GM12878 (cell line): ENCODE measurements around the gene TPRKB. TPM values are rescaled to one million over a fixed set of nuclear protein-coding genes. Genes with fewer than 3 reads are reported as not detected.
"Not testable (repeated sequence)": the region's sequence is repeated elsewhere in the genome, so short reads cannot be mapped to it uniquely, and the experiment has no call there.

Experiments
- ATAC-seq: fragments of 200-7000 bp; cut with Tn5 transposase; 3 replicates; pipeline ENCODE4 v1.9.1; 2020; ENCODE audit warnings: mild to moderate bottlenecking, moderate library complexity
- BruUV-seq: library from RNA; stranded (reverse); fragments of 400-500 nt; replicated peaks from 2 replicates; lab custom pipeline; 2021; lab: Mats Ljungman, UMichigan
- CTCF ChIA-PET: fragments of 300-600 bp; sonication (Branson Sonifier 250); formaldehyde crosslinking; extraction: SDS; loops from one replicate; lab custom pipeline; 2021; ENCODE audit warnings: inconsistent platforms; lab: Yijun Ruan, JAX
- POLR2A ChIA-PET: fragments of 350-600 bp; formaldehyde crosslinking; extraction: SDS; loops from one replicate; lab custom pipeline; 2021; ENCODE audit warnings: inconsistent platforms; lab: Charles Lee
- RAD21 ChIA-PET: fragments of 300-600 bp; sonication (Branson Sonifier 250); formaldehyde crosslinking; loops from one replicate; lab custom pipeline; 2023; ENCODE audit warnings: antibody characterized with exemption; ENCODE audit not compliant: unreplicated experiment; lab: Charles Lee
- SMC1A ChIA-PET: fragments of 300-600 bp; sonication (Branson Sonifier 250); formaldehyde crosslinking; loops from one replicate; lab custom pipeline; 2023; ENCODE audit not compliant: unreplicated experiment, uncharacterized antibody; lab: Charles Lee
- DNase-seq: peaks from one replicate; pipeline ENCODE4 v3.0.0-alpha.2; 2011; ENCODE audit warnings: low read depth, low spot score
- FAIRE-seq: peaks from 3 replicates; lab custom pipeline; 2011; peaks lifted over from hg19 to GRCh38; lab: Jason Lieb, UNC
- H2AFZ ChIP-seq: 2 replicates; pipeline ENCODE4 v1.6.0; 2011; ENCODE audit warnings: low read depth, low read length, control low read depth; ENCODE audit not compliant: control insufficient read depth
- H3K27ac ChIP-seq: 2 replicates; pipeline ENCODE4 v1.5.1; 2011; ENCODE audit warnings: control low read depth; ENCODE audit not compliant: control insufficient read depth, insufficient read depth
- H3K27me3 ChIP-seq, 2 experiments: replicated peaks in 1 of 2; 2 replicates each; pipeline versions ENCODE4 v1.6.0 to v1.6.1; 2011; ENCODE audit warnings: low read length in 1 of 2; ENCODE audit not compliant: control insufficient read depth in 2 of 2, insufficient read depth in 2 of 2
- H3K36me3 ChIP-seq, 2 experiments: 2 replicates each; pipeline ENCODE4 v1.5.1; 2011; ENCODE audit warnings: low read length in 1 of 2; ENCODE audit not compliant: control insufficient read depth in 2 of 2, insufficient read depth in 2 of 2
- H3K4me1 ChIP-seq: 2 replicates; pipeline ENCODE4 v1.6.1; 2011; ENCODE audit warnings: mild to moderate bottlenecking, low read length, moderate library complexity, mixed read lengths; ENCODE audit not compliant: control insufficient read depth, insufficient read depth
- H3K4me2 ChIP-seq: 2 replicates; pipeline ENCODE4 v1.6.0; 2011; ENCODE audit warnings: control low read depth; ENCODE audit not compliant: control insufficient read depth, insufficient read depth
- H3K4me3 ChIP-seq: fragments of 200-600 bp; sonication (generic); 2 replicates; pipeline ENCODE4 v1.5.1; 2016
- H3K79me2 ChIP-seq: 2 replicates; pipeline ENCODE4 v1.6.0; 2011; ENCODE audit warnings: low read length; ENCODE audit not compliant: control insufficient read depth, insufficient read depth
- H3K9ac ChIP-seq: 2 replicates; pipeline ENCODE4 v1.8.0; 2011; ENCODE audit warnings: low read length, control low read depth, mixed read lengths; ENCODE audit not compliant: control insufficient read depth, insufficient read depth
- H3K9me3 ChIP-seq: replicated peaks from 3 replicates; pipeline ENCODE4 v1.5.1; 2011; ENCODE audit warnings: mild to moderate bottlenecking, low read length; ENCODE audit not compliant: control insufficient read depth, insufficient read depth
- H4K20me1 ChIP-seq: 2 replicates; pipeline ENCODE4 v1.6.0; 2011; ENCODE audit not compliant: control insufficient read depth, insufficient read depth
- BCL11A ChIP-seq: IDR thresholded peaks from 2 replicates; pipeline ENCODE4 v1.6.1; 2011; ENCODE audit warnings: low read depth, low read length
- CBX5 ChIP-seq: sonication (generic); IDR thresholded peaks from 2 replicates; pipeline ENCODE4 v1.6.1; 2016; ENCODE audit warnings: low read depth, moderate library complexity, mild to moderate bottlenecking, inconsistent platforms
- NFIC ChIP-seq: IDR thresholded peaks from 2 replicates; pipeline ENCODE4 v1.6.1; 2012; ENCODE audit warnings: low read depth, mild to moderate bottlenecking, inconsistent platforms, low read length, moderate library complexity
- NKRF ChIP-seq: fragments of 450-650 bp; conservative IDR thresholded peaks from 2 replicates; pipeline ENCODE4 v1.6.1; 2017; ENCODE audit warnings: mild to moderate bottlenecking, moderate library complexity
- PRDM15 ChIP-seq: fragments of 450-650 bp; formaldehyde crosslinking; IDR thresholded peaks from 2 replicates; pipeline ENCODE4 v1.4.0; 2020; ENCODE audit warnings: mild to moderate bottlenecking, moderate library complexity
- WRNIP1 ChIP-seq: IDR thresholded peaks from 2 replicates; pipeline ENCODE4 v1.6.1; 2011; ENCODE audit warnings: low read depth, low read length, improper control_type of control experiment, borderline replicate concordance
- WGBS: methylation state at CpG from one replicate; pipeline ENCODE4 v1.1.6; 2016; ENCODE audit warnings: low lambda C conversion rate; ENCODE audit not compliant: insufficient replicate concordance, insufficient coverage; ENCODE audit errors: missing lambda C conversion rate; 5-methylcytosine and 5-hydroxymethylcytosine counted together
- in situ Hi-C: fragments of 300-500 bp; cut with MboI; formaldehyde crosslinking; loops from 9 replicates; pipeline ENCODE4 v1.14.3; 2018; ENCODE audit warnings: mixed read lengths
- intact Hi-C: fragments of 100-400 bp; cut with micrococcal nuclease; formaldehyde crosslinking; loops from one replicate; pipeline ENCODE4 v1.14.2; 2022; ENCODE audit not compliant: unreplicated experiment
- polyA plus RNA-seq, 11 experiments: library from polyadenylated mRNA; depleted of rRNA in 4 of 11; unstranded in 6 of 11; stranded (reverse) in 5 of 11; fragments of >200 nt; fragmentation: Nextera tagmentation in 4 of 11; fragmentation: Illumina TruSeq in 1 of 11; extraction: Ambion mirVana in 4 of 11; extraction: Trizol in 1 of 11; gene quantifications; 1 replicate in 1 of 11; 2 replicates in 10 of 11; pipeline versions ENCODE4 v1.2.1 to v1.2.3, GENCODE V29; 2011 to 2016; ENCODE audit warnings: inconsistent platforms in 2 of 11, missing spikeins in 2 of 11, low read depth in 1 of 11
- total RNA-seq, 4 experiments: library from RNA; depleted of rRNA in 3 of 4; stranded (reverse); fragments of >200 nt in 3 of 4; fragmentation: Illumina TruSeq in 1 of 4; extraction: Trizol in 1 of 4; gene quantifications; 2 replicates each; pipeline versions ENCODE4 v1.2.1 to v1.2.3, GENCODE V29; 2013 to 2021

The TPRKB gene
- total and polyA plus RNA-seq, 10 of the 15 experiments (the other 5 are each of a cell fraction or from before 2014, with no cell fraction given) = 28.1 to 129 (median 67.2) TPM

- TF ChIP-seq NKRF = peak; percentile 97
- TF ChIP-seq WRNIP1 = 0 out of 2 replicates have a peak, but pooled peaks have one; percentile 67
- TF ChIP-seq BCL11A = no peak
- TF ChIP-seq PRDM15 (CRISPR knock-in tag) = no peak
- TF ChIP-seq CBX5 = peak; percentile 95
- TF ChIP-seq NFIC = 0 out of 2 replicates have a peak, but pooled peaks have one; percentile 15
These were observed at the start of gene TPRKB (continued) for GRCh38 chr2:73736855-73737779.

- H3K4me2 ChIP-seq, DNase-seq, H3K4me3 ChIP-seq, H3K27ac ChIP-seq, H3K9me3 ChIP-seq, CTCF ChIA-PET, H3K9ac ChIP-seq, H3K4me1 ChIP-seq, in situ Hi-C loops, POLR2A ChIA-PET, FAIRE-seq, ATAC-seq, BruUV-seq, SMC1A ChIA-PET, RAD21 ChIA-PET, H2AFZ ChIP-seq, intact Hi-C loops, H4K20me1 ChIP-seq, H3K27me3 ChIP-seq, H3K36me3 ChIP-seq: not testable (repeated sequence)
- WGBS = 0% methylated on average over 1 of the region's 3 CpGs
- H3K79me2 ChIP-seq = peaks cover 10% of the 10 kb centered on the region
These were observed 46.7 kb upstream of the TPRKB start, which contains the start of gene C2orf78 for GRCh38 chr2:73783883-73784282. Gene C2orf78, plus strand, starts transcription at chr2:73784183. Its CDS starts 127 bp downstream, at chr2:73784310.

- H3K4me2 ChIP-seq, intact Hi-C loops, DNase-seq, H2AFZ ChIP-seq, RAD21 ChIA-PET, BruUV-seq, H3K4me3 ChIP-seq, H3K4me1 ChIP-seq, FAIRE-seq, H3K9me3 ChIP-seq, H3K27me3 ChIP-seq, POLR2A ChIA-PET, H3K36me3 ChIP-seq, ATAC-seq, in situ Hi-C loops, CTCF ChIA-PET, H3K9ac ChIP-seq, SMC1A ChIA-PET, H3K27ac ChIP-seq, H4K20me1 ChIP-seq: not testable (repeated sequence)
- peaks cover 14% of the 10 kb centered on the region for H3K79me2 ChIP-seq
- WGBS = 84% methylated on average over 15 of the region's 15 CpGs
These were observed 46.3 kb upstream of the TPRKB start for GRCh38 chr2:73783402-73783801.
